Mesenteric fat pad (tissue), 1 donor: ENCODE data around the gene GAS2L1. TPM values are rescaled to one million over a fixed set of nuclear protein-coding genes. Genes with fewer than 3 reads are reported as not detected.
"Not testable (repeated sequence)": the region's sequence is repeated elsewhere in the genome, so short reads cannot be mapped to it uniquely, and the experiment has no call there.

Experiments
- DNase-seq: peaks from one replicate; pipeline ENCODE4 v3.0.0-alpha.2; 2020; ENCODE audit warnings: low spot score
- total RNA-seq: library from RNA; stranded (reverse); fragmentation: NEBNext Ultra II Directional; extraction: Animal tissue kit (Norgen Biotek cat#: 25700); gene quantifications from one replicate; pipeline ENCODE4 v1.2.1, GENCODE V29; 2021
- donor health status: DM: yes; HTN: yes; CAD: no.

Gene GAS2L1
- total RNA-seq, 1 donor from 2014 or later = 36.2 TPM

GRCh38 chr22:29341056-29341848 lies 34.8 kb downstream of the GAS2L1 start:
- no peak for DNase-seq

- no peak for DNase-seq
These were observed 35.3 kb downstream of the GAS2L1 start for GRCh38 chr22:29341849-29342127.

GRCh38 chr22:29342177-29342576 lies 35.7 kb downstream of the GAS2L1 start:
- no peak for DNase-seq

DNA sequence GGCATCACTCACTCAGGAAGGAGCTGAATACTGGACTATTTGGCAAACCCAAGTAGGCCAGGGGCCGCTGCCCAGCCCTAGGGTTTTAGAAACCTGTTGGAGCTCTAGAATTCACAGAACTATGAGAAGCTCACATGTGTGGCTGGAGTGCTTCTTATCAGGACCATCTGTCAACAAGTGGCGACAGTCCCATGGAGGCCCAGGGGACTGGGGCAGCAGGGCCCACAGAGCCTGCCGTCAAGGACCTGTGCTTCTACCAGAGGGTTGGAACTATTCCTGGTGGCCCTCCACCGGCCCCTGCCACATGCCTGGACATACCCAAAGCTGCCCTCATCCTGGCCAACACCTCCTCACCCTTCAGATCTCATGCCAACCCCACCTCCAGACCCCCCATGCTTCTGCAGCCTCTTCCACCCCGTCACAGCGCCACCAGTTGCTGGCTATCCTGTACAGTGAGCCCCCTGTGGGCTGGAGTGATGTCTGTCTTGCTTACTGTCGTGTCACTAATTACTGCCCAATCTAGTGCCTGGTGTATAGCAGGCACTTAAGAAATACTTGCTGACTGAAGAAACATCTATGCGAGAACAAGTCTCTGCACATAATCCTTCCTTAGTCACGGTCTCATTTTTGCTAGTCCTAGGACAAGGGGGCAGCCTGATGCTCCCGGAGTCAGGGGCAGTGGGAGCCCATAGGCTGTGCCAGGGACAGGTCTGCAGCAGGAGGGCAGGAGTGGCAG lies 36.3 kb downstream of the GAS2L1 start:
- DNase-seq = no peak

- no peak for DNase-seq
These were observed 36.9 kb downstream of the GAS2L1 start for GRCh38 chr22:29343313-29343805.

DNA sequence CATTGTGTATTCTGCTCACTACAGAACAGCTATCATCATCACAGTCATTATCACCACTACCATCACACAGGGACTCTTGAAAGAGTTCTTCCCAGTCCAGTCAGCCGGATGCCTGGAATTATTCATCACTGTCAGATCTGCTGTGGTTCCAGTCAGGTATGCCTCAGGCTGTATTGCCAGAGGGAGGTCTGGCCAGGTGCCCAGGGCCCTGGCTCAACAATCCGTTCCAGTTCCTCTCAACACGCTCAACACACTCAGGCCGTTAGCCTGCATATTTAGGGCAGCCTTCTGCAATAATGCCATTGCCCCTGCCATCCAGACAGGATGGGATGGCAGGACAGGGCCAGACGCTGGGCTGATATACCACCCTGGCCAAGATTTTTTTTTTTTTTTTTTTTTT lies 37.7 kb downstream of the GAS2L1 start:
- DNase-seq = no peak

GRCh38 chr22:29344889-29345288 lies 38.4 kb downstream of the GAS2L1 start:
- not testable (repeated sequence) for DNase-seq

DNA sequence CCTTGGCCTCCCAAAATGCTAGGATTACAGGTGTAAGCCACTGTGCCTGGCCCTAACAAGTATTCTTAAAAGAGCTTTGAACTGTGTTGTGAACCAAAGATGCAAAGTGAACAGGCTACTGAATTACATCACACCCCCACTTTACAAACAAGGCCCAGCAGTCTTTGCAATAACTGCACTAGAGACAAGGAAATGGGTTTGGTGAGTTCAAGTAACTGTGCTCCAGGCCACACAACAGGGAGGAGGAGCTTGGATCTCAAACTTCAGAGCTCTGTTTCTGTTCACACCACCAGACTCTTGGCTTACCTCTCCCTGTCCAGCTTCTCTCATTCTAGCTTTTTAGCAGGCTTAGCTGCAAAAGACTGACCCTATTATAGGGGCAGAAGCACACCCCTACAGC lies 39.5 kb downstream of the GAS2L1 start:
- no peak for DNase-seq

DNA sequence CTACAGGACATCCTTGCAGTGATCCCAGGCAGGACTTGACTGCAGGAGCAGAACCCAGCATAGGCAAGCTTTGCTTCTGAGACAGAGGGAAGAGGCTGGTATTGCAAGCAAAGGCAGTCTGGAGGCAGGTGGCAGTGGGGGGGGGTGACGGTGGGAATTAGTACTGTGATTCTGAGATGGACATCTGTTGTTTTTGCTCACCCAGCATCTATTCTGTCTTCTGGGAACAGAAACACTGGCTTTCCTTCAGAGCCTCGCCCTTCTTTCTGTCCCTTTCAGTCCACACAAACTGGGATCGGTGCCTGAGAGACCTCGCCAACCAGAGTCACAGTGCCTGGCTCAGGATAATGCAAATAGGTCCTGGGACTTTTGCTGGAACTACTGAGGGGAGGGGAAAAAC lies 40.2 kb downstream of the GAS2L1 start:
- DNase-seq = no peak

GRCh38 chr22:29348041-29348440 lies 41.6 kb downstream of the GAS2L1 start:
- no peak for DNase-seq

GRCh38 chr22:29348956-29349355 lies 42.5 kb downstream of the GAS2L1 start:
- no peak for DNase-seq

GRCh38 chr22:29351042-29351441 lies 44.6 kb downstream of the GAS2L1 start:
- no peak for DNase-seq

GRCh38 chr22:29351891-29352290 lies 45.4 kb downstream of the GAS2L1 start:
- no peak for DNase-seq

DNA sequence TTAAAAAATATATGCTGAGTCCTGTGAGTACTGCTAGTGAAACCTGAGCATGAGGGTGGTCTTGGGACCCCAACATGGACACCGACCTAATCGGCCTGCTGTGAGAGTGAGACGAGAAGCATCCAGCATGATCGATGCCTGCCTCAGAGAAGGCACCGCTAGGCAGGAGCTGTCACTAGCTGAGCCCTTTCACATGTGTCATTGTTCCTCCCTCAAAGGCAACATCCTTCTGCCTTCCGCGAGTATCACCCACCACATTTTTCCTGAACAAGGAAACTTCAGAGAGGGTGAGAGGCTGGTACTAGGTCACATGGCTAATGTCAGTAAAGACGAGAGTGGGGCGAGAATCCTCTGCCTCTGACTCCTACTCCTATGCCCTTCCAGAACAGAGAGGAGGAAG lies 46.3 kb downstream of the GAS2L1 start:
- DNase-seq = no peak

DNA sequence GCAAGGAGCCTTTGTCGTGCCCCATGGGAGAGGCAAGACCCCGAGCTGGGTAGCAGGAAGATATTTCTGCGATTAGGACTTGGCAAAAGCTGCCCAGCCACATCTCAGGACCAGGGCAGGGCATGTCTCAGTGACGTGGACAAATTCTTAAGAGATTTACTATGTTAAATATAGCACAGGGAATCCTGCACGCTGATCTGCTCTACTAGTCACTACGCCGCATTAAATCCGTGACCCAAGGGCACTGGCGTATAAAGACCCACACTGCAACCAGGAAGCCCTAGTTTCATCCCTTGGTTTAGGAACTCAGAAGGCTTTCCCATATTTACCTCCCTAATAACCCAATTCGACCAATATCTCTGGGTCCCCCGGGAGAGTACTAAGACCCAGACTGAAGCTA lies 46.8 kb downstream of the GAS2L1 start:
- no peak for DNase-seq

DNA sequence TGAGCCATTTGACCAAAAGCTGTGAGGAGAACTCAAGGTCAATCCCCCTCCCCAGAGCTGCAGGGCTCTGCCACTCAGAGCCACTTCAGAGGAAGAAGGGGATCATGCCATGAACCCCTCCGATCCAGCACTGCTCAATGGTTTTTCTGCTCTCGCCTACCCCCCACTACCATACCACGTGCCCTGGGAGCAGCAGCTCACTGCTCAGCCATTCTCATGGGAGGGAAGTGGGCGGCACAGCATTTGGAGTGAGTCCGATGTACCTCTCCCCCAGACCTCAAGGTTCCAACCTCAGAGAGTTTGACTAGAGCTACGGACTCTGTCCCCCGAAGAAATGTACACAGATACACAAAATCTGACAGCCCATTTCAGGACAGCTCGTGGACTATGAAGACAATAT lies 47.4 kb downstream of the GAS2L1 start:
- no peak for DNase-seq

DNA sequence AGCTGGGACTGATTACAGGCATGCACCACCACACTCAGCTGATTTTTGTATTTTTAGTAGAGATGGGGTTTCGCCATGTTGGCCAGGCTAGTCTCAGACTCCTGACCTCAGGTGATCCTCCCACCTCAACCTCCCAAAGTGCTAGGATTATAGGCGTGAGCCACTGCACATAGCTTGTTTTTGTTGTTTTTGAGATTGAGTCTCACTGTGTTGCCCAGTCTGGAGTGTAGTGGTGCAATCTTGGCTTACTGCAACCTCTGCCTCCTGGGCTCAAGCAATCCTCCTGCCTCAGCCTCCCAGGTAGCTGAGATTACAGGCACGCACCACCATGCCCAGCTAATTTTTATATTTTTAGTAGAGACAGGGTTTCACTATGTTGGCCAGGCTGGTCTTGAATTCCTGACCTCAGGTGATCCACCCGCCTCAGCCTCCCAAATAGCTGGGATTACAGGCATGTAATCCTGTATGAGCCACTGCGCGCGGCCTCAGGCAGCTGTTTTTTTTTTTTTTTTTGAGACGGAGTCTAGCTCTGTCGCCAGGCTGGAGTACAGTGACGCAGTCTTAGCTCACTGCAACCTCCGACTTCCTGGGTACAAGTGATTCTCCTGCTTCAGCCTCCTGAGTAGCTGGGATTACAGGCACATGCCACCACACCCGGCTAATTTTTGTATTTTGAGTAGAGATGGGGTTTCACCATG lies 50.9 kb downstream of the GAS2L1 start:
- DNase-seq = not testable (repeated sequence)

- no peak for DNase-seq
These were observed 53.0 kb downstream of the GAS2L1 start for GRCh38 chr22:29359469-29359868.
